GM21737 (cell line): ENCODE results near the gene CCDC28A.
A peak's percentile ranks its signal among the peaks of the same experiment; 100 is the strongest.

Experiments used
- ATAC-seq: cut with Tn5 transposase; IDR thresholded peaks from one replicate; pipeline ENCODE4 v1.9.1; 2021; ENCODE audit warnings: mild to moderate bottlenecking, moderate library complexity; ENCODE audit not compliant: unreplicated experiment

Gene CCDC28A

DNA sequence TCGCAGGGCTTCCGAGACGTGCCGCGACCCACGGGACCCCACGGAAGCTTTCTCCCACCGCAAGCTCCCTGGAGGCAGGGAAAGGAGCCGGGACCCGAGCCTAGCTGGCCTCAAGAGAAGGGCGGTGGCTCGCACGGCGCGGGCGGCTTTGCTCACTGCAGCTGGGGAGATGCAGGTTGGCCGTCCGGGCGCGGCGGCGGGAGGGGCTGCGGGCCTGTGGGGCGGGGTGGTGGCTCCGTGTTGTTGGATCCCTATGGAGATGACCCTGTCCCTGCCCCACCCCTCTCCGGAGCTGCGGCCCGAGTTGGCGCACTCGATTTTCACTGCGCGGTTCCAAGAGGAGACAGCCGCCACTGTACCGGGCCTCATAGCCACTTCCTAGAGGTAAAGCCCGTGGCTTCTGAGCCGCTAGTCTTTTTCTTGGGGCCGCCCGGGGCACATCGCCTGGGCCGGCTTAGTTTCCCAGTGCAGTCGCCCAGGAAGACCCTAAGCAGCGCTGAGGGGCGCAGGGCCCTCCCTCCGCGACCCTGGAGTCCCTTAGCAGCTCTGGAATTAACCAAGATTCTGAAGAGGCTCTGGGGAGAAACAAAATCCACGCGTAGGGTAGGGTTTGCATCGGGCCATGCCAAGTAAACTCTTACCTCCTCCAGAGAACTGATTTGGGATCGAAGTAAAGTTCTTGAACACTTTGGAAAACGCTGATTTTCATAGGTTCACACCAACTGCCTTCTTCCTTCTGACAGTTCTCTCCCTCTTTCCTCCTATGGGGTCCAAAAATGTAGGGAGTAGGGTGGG, 22.4 kb downstream of the CCDC28A start, which contains the start of gene ECT2L:
TSS of gene ECT2L (plus strand) at position 279 of the 795 bp plus-strand sequence. CDS start 17,188 bp downstream, outside the sequence.
- ATAC-seq, result no peak

- ATAC-seq, result no peak
Observed at GRCh38 chr6:138796771-138797170, 23.2 kb downstream of the CCDC28A start.

DNA sequence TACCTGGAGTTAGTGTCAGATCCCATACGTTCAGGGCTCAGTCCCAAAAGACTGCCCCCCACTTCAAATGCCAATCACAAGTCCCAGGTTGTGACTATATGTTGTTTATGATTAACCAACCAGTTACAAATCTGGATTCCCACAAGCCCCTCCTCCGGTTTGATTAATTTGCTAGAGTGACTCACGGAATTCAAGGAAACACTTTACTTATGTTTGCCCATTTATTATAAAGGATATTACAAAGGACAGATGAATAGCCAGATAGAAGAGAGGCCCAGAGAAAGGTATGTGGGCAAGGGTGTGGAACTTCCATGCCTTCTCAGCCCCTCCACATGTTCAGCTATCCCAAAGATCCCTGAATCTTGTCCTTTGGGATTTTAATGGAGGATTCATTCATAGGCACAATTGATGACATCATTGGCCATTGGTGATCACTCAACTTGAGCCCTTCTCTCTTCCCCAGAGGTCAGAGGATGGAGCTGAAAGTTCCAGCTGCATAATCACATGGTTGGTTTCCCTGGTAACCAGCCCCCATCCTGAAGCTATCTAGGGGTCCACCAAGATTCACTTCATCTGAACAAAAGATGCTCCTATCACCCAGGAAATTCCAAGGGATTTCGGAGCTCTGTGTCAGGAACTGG, 24.4 kb downstream of the CCDC28A start:
- no peak for ATAC-seq

DNA sequence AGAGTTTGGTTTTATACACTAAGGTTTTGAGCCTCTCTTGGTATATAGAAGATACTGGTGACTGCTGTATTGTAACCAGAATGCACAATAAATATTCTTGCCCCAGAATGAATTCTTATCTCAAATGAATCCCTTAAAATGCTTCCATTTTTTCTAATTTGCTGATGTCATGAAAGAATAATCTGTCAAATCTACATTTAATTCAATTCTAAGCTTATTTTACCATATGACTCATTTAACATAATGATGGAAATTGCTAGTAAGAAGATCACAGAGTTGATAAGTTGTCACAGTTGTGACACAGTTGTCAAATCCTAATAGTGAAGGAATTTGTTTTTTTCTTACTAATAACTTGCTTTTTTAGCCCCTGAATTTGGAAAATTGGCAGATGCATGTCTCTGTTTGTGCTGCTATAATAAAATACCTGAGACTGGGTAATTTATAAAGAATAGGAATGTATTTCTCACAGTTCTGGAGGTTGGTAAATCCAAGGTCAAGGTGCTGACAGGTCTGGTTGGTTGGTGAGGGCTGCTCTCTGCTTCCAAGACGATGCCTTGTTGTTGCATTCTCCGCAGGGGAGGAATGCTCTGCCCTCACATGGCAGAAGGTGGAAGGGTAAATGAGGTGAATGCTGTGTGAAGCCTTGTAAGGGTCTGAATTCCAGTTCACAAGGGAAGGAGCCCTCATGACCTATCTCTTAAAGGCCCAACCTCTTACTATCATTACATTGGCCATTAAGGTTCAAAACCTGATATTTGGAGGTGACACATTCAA, 27.0 kb downstream of the CCDC28A start:
- ATAC-seq, result no peak

DNA sequence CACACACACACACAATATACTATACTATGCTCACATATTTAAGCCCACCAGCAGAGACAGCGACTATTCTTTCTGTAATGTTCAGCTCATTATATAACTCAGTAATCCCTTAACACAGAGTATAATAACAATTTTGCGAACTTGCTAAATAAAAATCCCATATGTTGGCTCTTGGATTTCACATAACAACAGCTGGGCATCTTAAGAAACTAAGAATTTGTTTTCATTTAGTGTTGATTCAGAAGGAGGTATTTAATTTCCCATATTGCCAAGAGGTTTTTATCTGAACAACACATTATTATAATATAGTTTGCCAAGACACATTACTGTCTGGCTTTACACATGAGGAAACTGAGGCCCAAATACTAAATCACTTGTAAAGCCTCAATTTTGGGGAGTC, 29.8 kb downstream of the CCDC28A start:
- no peak for ATAC-seq

GRCh38 chr6:138803861-138804260, 30.3 kb downstream of the CCDC28A start:
- ATAC-seq, result no peak

- no peak for ATAC-seq
Observed at GRCh38 chr6:138805016-138805765, 31.6 kb downstream of the CCDC28A start.

- no peak for ATAC-seq
Observed at GRCh38 chr6:138806889-138807288, 33.3 kb downstream of the CCDC28A start.

- ATAC-seq, result no peak
Observed at GRCh38 chr6:138809677-138810076, 36.1 kb downstream of the CCDC28A start.

GRCh38 chr6:138811866-138812265, 38.3 kb downstream of the CCDC28A start:
- ATAC-seq, result no peak

DNA sequence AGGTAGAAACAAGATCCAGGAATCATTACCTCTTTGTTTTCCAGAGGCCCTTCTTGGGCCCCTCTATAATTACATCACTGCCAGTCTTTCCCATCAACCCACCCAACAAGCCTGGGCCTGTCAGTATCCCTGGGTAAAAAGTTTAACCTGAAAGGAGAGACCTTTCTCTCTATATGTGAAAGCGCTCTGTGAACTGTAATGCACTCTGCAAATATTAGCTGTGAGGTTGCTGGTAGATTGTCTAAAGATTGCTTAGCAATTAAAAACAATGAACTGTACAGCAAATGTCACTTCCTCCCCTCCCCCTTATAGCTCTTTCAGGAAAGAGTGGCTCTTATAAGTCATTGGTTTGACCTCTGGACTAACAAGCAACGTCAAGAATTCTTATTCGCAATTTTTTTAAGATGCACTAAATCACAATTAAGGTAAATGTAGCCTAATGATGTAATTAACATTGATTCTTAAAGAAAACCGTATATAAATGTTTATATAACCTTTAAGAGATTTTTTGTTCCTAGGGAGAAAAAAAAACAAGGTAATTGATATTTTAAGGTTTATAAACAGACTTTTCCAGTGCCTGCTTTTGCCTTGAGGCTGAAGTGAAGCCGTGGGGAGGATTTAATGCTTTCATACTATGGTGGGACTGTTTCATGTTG, 40.7 kb downstream of the CCDC28A start:
- ATAC-seq, result no peak

GRCh38 chr6:138815221-138815620, 41.7 kb downstream of the CCDC28A start:
- no peak for ATAC-seq

DNA sequence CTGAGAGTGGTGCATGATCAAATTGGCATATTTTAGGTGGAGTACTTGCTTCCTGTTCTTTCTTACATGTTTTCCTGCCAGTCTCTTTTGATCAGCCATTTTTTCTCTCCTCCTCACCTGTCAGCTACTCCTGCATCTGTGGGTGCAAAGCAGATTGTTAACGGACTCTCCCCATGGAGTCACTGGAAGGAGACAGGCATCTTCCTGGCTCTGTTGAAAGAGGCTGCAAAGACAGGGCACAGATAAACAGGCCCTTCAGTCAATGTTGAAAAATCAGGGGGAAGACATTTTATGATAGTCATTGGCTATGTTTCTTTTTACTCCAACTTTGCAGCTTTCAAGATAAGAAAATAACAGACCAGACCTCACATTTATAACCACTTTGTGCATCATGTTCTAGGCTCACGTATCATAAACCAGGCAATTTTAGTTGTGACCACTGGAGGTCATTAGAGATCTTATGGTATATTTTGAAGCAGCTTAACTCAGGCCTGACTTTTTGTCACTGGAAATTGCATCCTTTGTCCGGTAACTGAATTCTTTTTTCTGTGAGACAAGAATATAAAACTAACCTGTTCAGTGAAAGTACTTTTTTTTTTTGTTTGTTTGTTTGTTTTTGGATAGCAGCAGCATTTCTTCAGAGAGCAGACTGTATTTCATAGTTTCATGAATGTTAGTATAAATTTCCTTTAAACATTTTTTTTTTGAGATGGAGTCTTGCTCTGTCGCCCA, 42.4 kb downstream of the CCDC28A start:
- ATAC-seq, result peak; percentile 52

GRCh38 chr6:138817799-138818198, 44.2 kb downstream of the CCDC28A start:
- no peak for ATAC-seq

- peak; percentile 59 for ATAC-seq
Observed at GRCh38 chr6:138818496-138819194, 45.1 kb downstream of the CCDC28A start.

- ATAC-seq, result no peak
Observed at GRCh38 chr6:138821519-138821918, 48.0 kb downstream of the CCDC28A start.

- no peak for ATAC-seq
Observed at GRCh38 chr6:138824482-138825144, 51.0 kb downstream of the CCDC28A start.

DNA sequence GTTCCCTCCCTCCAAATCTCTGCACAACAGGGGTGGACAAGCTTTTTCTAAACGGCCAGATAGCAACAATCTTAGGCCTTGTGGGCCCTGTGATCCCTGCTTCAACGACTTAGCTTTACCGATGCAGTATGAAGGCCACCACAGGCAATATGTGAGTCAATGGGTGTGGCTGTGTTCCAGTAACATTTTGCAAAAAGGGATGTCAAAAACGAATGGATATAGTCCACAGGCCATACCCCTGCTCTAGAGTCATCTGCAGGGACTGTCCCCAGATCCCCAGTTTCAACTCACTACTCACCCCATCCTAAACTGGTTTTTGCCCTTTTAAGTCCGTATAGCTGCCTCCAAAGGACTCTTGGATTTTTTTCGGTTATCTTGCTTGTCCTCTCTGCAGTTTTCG, 56.7 kb downstream of the CCDC28A start:
- ATAC-seq, result no peak

- no peak for ATAC-seq
Observed at GRCh38 chr6:138832182-138832581, 58.6 kb downstream of the CCDC28A start.
